GM23338 (cell line): ENCODE data around the gene POP4.

ENCODE experiments used
- EZH2 ChIP-seq: fragments of 200-600 bp; sonication (generic); IDR thresholded peaks from one replicate; pipeline ENCODE4 v1.8.0; 2017; ENCODE audit warnings: antibody characterized with exemption, mild to moderate bottlenecking, low read depth; ENCODE audit not compliant: unreplicated experiment
- EZH2phosphoT487 ChIP-seq: fragments of 200-600 bp; sonication (generic); IDR thresholded peaks from one replicate; pipeline ENCODE4 v1.8.1; 2018; ENCODE audit warnings: antibody characterized with exemption; ENCODE audit not compliant: unreplicated experiment
- JUNB ChIP-seq: IDR thresholded peaks from one replicate; pipeline ENCODE4 v1.6.1; 2016; ENCODE audit warnings: antibody characterized with exemption; ENCODE audit not compliant: unreplicated experiment
- POLR2AphosphoS5 ChIP-seq: IDR thresholded peaks from 2 replicates; pipeline ENCODE4 v1.6.1; 2016; ENCODE audit warnings: antibody characterized with exemption, low read depth
- TF ChIP-seq, protein P1 (sequence below): IDR thresholded peaks from one replicate; pipeline ENCODE4 v1.6.1; 2018; ENCODE audit warnings: antibody characterized with exemption; ENCODE audit not compliant: unreplicated experiment
- TF ChIP-seq, protein P2 (sequence below), 2 experiments: fragments of 200-600 bp in 1 of 2; sonication (generic) in 1 of 2; conservative IDR thresholded peaks; 2 replicates each; pipeline versions ENCODE4 v1.5.1 to v1.6.1; 2016 to 2017; ENCODE audit warnings: antibody characterized with exemption in 2 of 2, low read depth in 2 of 2, mild to moderate bottlenecking in 2 of 2, moderate library complexity in 1 of 2
- TF ChIP-seq, protein P3 (sequence below): IDR thresholded peaks from 2 replicates; pipeline ENCODE4 v1.6.1; 2016; ENCODE audit warnings: antibody characterized with exemption

DNA sequence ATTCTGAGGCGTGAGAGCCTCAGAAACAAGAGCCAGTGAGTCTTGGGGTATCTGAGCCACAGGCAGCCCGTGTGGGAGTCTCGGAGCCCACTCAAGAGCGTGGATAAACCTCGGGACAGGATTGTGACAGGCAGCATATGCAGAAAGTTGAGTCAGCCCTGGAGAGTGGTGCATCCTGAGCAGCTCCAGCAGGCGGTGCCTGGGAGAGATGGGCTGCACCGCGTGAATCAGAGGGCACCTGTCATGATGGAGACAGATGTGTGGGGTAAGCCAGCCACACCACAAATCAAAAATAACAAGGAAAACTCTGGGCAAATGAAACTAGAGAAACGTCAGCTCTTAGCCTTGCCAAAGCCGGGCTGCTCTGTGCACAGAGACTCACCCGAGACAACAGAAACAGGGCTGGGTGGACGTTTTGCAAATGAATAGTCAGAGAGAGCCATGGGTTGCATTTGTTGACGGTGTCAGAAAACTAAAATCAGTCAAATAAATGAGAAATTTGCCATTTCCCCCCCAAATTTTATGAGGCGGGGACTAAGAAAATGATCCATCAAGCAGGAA, 30.0 kb upstream of the POP4 start:
- TF ChIP-seq, protein P1, sequence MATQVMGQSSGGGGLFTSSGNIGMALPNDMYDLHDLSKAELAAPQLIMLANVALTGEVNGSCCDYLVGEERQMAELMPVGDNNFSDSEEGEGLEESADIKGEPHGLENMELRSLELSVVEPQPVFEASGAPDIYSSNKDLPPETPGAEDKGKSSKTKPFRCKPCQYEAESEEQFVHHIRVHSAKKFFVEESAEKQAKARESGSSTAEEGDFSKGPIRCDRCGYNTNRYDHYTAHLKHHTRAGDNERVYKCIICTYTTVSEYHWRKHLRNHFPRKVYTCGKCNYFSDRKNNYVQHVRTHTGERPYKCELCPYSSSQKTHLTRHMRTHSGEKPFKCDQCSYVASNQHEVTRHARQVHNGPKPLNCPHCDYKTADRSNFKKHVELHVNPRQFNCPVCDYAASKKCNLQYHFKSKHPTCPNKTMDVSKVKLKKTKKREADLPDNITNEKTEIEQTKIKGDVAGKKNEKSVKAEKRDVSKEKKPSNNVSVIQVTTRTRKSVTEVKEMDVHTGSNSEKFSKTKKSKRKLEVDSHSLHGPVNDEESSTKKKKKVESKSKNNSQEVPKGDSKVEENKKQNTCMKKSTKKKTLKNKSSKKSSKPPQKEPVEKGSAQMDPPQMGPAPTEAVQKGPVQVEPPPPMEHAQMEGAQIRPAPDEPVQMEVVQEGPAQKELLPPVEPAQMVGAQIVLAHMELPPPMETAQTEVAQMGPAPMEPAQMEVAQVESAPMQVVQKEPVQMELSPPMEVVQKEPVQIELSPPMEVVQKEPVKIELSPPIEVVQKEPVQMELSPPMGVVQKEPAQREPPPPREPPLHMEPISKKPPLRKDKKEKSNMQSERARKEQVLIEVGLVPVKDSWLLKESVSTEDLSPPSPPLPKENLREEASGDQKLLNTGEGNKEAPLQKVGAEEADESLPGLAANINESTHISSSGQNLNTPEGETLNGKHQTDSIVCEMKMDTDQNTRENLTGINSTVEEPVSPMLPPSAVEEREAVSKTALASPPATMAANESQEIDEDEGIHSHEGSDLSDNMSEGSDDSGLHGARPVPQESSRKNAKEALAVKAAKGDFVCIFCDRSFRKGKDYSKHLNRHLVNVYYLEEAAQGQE, result no peak
- TF ChIP-seq, protein P2, sequence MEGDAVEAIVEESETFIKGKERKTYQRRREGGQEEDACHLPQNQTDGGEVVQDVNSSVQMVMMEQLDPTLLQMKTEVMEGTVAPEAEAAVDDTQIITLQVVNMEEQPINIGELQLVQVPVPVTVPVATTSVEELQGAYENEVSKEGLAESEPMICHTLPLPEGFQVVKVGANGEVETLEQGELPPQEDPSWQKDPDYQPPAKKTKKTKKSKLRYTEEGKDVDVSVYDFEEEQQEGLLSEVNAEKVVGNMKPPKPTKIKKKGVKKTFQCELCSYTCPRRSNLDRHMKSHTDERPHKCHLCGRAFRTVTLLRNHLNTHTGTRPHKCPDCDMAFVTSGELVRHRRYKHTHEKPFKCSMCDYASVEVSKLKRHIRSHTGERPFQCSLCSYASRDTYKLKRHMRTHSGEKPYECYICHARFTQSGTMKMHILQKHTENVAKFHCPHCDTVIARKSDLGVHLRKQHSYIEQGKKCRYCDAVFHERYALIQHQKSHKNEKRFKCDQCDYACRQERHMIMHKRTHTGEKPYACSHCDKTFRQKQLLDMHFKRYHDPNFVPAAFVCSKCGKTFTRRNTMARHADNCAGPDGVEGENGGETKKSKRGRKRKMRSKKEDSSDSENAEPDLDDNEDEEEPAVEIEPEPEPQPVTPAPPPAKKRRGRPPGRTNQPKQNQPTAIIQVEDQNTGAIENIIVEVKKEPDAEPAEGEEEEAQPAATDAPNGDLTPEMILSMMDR (conservative IDR thresholded peaks at IDR 0.05; ENCODE audit: low read depth in 2 of 2), result no peak
- TF ChIP-seq EZH2phosphoT487 (no peak), EZH2 (no peak), POLR2AphosphoS5 (no peak), JUNB (no peak)
- TF ChIP-seq, protein P3, sequence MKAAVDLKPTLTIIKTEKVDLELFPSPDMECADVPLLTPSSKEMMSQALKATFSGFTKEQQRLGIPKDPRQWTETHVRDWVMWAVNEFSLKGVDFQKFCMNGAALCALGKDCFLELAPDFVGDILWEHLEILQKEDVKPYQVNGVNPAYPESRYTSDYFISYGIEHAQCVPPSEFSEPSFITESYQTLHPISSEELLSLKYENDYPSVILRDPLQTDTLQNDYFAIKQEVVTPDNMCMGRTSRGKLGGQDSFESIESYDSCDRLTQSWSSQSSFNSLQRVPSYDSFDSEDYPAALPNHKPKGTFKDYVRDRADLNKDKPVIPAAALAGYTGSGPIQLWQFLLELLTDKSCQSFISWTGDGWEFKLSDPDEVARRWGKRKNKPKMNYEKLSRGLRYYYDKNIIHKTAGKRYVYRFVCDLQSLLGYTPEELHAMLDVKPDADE, result no peak
